Measurements from ENCODE around the gene HES6. TPM values are rescaled to one million over a fixed set of nuclear protein-coding genes. Genes with fewer than 3 reads are reported as not detected.

Gene HES6
- total and polyA plus RNA-seq, 10 of the 15 experiments (the other 5 are each of a cell fraction or from before 2014, with no cell fraction given) = 0.11 to 1.7 (median 0.83) TPM

DNA sequence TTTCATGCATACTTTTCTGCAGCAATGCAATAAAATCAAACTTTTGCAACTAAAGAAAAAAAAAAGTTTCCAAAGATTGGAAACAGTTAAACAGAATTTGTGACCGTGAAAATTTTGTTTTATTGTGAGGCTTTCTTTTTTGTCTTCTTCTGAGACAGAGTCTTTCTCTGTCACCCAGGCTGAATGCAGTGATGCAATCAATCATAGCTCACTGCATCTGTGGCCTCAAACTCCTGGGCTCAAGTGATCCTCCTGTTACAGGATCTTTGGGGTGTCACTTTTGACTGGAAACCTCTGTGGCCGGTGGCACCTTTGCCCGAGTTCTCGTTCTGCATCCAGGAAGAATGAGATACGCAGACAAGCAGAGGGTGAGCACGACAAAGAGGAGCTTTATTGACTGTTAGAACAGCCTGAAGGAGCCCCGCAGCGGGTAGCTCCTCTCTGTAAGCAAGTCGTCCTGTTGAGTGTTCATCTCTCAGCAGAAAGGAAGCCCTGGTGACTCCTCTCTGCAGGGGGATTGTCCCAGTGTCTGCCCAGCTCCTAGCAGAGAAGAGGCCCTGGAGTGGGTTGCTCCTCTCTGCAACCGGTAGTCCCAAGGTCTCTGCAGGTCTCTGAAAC is 19.5 kb downstream of the HES6 start:
- intact Hi-C loops (cut with micrococcal nuclease; ENCODE audit: unreplicated experiment) = no loop called here
- ChIA-PET POLR2A (no interaction called here), CTCF (no interaction called here), SMC1A (ENCODE audit: uncharacterized antibody, unreplicated experiment) (no interaction called here), RAD21 (ENCODE audit: unreplicated experiment) (no interaction called here)
- Histone ChIP-seq H3K9me3 (replicated peaks; ENCODE audit: control insufficient read depth, insufficient read depth, low read length) (no peaks in the 10 kb centered on the region), H4K20me1 (ENCODE audit: control insufficient read depth, insufficient read depth) (no peaks in the 10 kb centered on the region), H3K4me1 (ENCODE audit: control insufficient read depth, insufficient read depth, low read length) (no peaks in the 10 kb centered on the region), H3K9ac (ENCODE audit: control insufficient read depth, insufficient read depth, low read length) (no peak overlapping the region), H2AFZ (ENCODE audit: control insufficient read depth, low read depth, low read length) (no peak overlapping the region), H3K4me3 (no peak overlapping the region), H3K27ac (ENCODE audit: control insufficient read depth, insufficient read depth) (no peak overlapping the region), H3K79me2 (ENCODE audit: control insufficient read depth, insufficient read depth, low read length) (no peaks in the 10 kb centered on the region), H3K4me2 (ENCODE audit: control insufficient read depth, insufficient read depth) (no peak overlapping the region), H3K36me3 (ENCODE audit: control insufficient read depth in 2 of 2, insufficient read depth in 2 of 2, low read length in 1 of 2) (no peaks in the 10 kb centered on the region), H3K27me3 (replicated peaks in 1 of 2; ENCODE audit: control insufficient read depth in 2 of 2, insufficient read depth in 2 of 2, low read length in 1 of 2) (0 out of 4 replicates have a peak, but pooled peaks cover 0 to 1% of the 10 kb centered on the region in 2 experiments)
- no TSS peak for BruUV-seq (replicated peaks)
- FAIRE-seq = no peak
- 49% methylated on average over 10 of the region's 10 CpGs for WGBS (ENCODE audit: insufficient coverage, insufficient replicate concordance, low lambda C conversion rate, missing lambda C conversion rate)
- ATAC-seq = no peak
- DNase-seq (ENCODE audit: low read depth, low spot score) = no peak
- in situ Hi-C loops (cut with MboI) = no loop called here
- TF ChIP-seq, protein P1, sequence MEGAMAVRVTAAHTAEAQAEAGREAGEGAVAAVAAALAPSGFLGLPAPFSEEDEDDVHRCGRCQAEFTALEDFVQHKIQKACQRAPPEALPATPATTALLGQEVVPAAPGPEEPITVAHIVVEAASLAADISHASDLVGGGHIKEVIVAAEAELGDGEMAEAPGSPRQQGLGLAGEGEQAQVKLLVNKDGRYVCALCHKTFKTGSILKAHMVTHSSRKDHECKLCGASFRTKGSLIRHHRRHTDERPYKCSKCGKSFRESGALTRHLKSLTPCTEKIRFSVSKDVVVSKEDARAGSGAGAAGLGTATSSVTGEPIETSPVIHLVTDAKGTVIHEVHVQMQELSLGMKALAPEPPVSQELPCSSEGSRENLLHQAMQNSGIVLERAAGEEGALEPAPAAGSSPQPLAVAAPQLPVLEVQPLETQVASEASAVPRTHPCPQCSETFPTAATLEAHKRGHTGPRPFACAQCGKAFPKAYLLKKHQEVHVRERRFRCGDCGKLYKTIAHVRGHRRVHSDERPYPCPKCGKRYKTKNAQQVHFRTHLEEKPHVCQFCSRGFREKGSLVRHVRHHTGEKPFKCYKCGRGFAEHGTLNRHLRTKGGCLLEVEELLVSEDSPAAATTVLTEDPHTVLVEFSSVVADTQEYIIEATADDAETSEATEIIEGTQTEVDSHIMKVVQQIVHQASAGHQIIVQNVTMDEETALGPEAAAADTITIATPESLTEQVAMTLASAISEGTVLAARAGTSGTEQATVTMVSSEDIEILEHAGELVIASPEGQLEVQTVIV (IDR thresholded peaks at IDR 0.05; ENCODE audit: borderline replicate concordance, partially characterized antibody) = no peak
- TF ChIP-seq NRF1 (conservative IDR thresholded peaks at IDR 0.05; ENCODE audit: low read depth, low read length) = no peak
- no peak for TF ChIP-seq CBX5 (IDR thresholded peaks at IDR 0.05; ENCODE audit: low read depth)
- no peak for TF ChIP-seq IKZF2 (IDR thresholded peaks at IDR 0.05)
- TF ChIP-seq CHD4 (IDR thresholded peaks at IDR 0.05) = no peak
- TF ChIP-seq, protein P2, sequence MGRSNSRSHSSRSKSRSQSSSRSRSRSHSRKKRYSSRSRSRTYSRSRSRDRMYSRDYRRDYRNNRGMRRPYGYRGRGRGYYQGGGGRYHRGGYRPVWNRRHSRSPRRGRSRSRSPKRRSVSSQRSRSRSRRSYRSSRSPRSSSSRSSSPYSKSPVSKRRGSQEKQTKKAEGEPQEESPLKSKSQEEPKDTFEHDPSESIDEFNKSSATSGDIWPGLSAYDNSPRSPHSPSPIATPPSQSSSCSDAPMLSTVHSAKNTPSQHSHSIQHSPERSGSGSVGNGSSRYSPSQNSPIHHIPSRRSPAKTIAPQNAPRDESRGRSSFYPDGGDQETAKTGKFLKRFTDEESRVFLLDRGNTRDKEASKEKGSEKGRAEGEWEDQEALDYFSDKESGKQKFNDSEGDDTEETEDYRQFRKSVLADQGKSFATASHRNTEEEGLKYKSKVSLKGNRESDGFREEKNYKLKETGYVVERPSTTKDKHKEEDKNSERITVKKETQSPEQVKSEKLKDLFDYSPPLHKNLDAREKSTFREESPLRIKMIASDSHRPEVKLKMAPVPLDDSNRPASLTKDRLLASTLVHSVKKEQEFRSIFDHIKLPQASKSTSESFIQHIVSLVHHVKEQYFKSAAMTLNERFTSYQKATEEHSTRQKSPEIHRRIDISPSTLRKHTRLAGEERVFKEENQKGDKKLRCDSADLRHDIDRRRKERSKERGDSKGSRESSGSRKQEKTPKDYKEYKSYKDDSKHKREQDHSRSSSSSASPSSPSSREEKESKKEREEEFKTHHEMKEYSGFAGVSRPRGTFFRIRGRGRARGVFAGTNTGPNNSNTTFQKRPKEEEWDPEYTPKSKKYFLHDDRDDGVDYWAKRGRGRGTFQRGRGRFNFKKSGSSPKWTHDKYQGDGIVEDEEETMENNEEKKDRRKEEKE (IDR thresholded peaks at IDR 0.05) = no peak
- TF ChIP-seq STAT3 (IDR thresholded peaks at IDR 0.05; ENCODE audit: low read depth, low read length) = no peak
- TF ChIP-seq MEF2A (IDR thresholded peaks at IDR 0.05; ENCODE audit: insufficient read depth, low read depth, low read length) = no peak
- TF ChIP-seq TCF12 (IDR thresholded peaks at IDR 0.05; ENCODE audit: low read depth, low read length) = no peak
- no peak for TF ChIP-seq NR2C1 (IDR thresholded peaks at IDR 0.05)
- no peak for TF ChIP-seq PAX5 (IDR thresholded peaks at IDR 0.05; ENCODE audit: borderline replicate concordance, low read depth, low read length)
- TF ChIP-seq, protein P3, sequence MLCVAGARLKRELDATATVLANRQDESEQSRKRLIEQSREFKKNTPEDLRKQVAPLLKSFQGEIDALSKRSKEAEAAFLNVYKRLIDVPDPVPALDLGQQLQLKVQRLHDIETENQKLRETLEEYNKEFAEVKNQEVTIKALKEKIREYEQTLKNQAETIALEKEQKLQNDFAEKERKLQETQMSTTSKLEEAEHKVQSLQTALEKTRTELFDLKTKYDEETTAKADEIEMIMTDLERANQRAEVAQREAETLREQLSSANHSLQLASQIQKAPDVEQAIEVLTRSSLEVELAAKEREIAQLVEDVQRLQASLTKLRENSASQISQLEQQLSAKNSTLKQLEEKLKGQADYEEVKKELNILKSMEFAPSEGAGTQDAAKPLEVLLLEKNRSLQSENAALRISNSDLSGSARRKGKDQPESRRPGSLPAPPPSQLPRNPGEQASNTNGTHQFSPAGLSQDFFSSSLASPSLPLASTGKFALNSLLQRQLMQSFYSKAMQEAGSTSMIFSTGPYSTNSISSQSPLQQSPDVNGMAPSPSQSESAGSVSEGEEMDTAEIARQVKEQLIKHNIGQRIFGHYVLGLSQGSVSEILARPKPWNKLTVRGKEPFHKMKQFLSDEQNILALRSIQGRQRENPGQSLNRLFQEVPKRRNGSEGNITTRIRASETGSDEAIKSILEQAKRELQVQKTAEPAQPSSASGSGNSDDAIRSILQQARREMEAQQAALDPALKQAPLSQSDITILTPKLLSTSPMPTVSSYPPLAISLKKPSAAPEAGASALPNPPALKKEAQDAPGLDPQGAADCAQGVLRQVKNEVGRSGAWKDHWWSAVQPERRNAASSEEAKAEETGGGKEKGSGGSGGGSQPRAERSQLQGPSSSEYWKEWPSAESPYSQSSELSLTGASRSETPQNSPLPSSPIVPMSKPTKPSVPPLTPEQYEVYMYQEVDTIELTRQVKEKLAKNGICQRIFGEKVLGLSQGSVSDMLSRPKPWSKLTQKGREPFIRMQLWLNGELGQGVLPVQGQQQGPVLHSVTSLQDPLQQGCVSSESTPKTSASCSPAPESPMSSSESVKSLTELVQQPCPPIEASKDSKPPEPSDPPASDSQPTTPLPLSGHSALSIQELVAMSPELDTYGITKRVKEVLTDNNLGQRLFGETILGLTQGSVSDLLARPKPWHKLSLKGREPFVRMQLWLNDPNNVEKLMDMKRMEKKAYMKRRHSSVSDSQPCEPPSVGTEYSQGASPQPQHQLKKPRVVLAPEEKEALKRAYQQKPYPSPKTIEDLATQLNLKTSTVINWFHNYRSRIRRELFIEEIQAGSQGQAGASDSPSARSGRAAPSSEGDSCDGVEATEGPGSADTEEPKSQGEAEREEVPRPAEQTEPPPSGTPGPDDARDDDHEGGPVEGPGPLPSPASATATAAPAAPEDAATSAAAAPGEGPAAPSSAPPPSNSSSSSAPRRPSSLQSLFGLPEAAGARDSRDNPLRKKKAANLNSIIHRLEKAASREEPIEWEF (IDR thresholded peaks at IDR 0.05; ENCODE audit: insufficient replicate concordance, low read depth, low read length) = no peak
- no peak for TF ChIP-seq BHLHE40 (IDR thresholded peaks at IDR 0.05; ENCODE audit: borderline replicate concordance in 1 of 2, low read depth in 2 of 2, low read length in 1 of 2)
- TF ChIP-seq RCOR1 (conservative IDR thresholded peaks at IDR 0.05; ENCODE audit: low read depth, low read length) = no peak

Data from GM12878 (cell line).